ENCODE results near the gene DDX31.

DNA sequence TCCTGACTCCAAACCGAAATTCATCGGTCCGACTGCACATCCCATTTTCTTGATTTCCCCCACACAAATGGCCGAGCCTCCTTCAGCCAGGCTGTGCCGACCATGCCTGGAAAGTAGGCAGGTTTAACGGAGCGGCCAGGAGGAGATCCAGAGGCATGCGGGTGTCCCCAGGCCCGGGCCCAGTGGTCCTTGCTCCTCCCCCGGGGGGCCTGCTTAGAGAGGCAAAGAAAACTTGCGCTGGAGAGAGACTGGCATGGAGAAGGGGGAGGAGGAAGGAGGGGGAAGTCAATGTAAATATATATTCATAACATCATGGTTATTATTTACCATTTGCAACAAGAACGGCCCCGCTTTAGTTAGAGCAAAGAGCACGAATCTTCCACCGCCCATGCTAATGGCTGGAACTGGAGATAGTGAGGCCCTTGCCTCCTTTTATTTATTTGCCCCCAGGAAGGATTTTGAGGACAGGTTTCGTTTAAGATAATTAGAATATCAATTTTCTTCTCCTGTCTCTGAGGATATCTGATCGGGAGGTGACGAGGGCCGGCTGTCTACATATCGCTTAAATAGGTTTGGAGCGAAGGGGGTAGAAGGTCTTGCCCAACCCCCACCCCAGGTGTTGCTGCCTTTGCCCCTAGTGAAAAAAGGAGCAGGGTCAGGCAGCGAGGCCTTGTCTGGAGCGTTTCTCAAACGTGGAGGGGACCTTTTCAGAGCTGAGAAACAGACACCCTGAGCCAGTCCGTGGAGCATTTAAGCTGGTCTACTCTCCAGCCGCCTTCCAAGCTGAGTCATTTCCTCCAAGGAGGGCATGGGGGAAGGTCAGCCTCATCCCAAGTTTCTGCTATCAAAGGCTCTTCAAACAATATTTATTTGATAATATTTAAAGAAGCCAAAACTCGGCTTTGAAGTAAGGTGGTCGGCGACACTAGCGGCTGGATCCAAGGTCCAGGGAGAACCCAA lies 84.9 kb downstream of the DDX31 start:
- TF ChIP-seq POLR2AphosphoS5 (IDR thresholded peaks at IDR 0.05; ENCODE audit: low read depth) (no peak), SPI1 (IDR thresholded peaks at IDR 0.05; ENCODE audit: borderline replicate concordance, low read depth) (no peak), GABPA (IDR thresholded peaks at IDR 0.05; ENCODE audit: low read depth) (no peak)
- TF ChIP-seq, protein P1, sequence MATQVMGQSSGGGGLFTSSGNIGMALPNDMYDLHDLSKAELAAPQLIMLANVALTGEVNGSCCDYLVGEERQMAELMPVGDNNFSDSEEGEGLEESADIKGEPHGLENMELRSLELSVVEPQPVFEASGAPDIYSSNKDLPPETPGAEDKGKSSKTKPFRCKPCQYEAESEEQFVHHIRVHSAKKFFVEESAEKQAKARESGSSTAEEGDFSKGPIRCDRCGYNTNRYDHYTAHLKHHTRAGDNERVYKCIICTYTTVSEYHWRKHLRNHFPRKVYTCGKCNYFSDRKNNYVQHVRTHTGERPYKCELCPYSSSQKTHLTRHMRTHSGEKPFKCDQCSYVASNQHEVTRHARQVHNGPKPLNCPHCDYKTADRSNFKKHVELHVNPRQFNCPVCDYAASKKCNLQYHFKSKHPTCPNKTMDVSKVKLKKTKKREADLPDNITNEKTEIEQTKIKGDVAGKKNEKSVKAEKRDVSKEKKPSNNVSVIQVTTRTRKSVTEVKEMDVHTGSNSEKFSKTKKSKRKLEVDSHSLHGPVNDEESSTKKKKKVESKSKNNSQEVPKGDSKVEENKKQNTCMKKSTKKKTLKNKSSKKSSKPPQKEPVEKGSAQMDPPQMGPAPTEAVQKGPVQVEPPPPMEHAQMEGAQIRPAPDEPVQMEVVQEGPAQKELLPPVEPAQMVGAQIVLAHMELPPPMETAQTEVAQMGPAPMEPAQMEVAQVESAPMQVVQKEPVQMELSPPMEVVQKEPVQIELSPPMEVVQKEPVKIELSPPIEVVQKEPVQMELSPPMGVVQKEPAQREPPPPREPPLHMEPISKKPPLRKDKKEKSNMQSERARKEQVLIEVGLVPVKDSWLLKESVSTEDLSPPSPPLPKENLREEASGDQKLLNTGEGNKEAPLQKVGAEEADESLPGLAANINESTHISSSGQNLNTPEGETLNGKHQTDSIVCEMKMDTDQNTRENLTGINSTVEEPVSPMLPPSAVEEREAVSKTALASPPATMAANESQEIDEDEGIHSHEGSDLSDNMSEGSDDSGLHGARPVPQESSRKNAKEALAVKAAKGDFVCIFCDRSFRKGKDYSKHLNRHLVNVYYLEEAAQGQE (IDR thresholded peaks at IDR 0.05; ENCODE audit: insufficient replicate concordance, low read depth): no peak
- TF ChIP-seq, protein P2, sequence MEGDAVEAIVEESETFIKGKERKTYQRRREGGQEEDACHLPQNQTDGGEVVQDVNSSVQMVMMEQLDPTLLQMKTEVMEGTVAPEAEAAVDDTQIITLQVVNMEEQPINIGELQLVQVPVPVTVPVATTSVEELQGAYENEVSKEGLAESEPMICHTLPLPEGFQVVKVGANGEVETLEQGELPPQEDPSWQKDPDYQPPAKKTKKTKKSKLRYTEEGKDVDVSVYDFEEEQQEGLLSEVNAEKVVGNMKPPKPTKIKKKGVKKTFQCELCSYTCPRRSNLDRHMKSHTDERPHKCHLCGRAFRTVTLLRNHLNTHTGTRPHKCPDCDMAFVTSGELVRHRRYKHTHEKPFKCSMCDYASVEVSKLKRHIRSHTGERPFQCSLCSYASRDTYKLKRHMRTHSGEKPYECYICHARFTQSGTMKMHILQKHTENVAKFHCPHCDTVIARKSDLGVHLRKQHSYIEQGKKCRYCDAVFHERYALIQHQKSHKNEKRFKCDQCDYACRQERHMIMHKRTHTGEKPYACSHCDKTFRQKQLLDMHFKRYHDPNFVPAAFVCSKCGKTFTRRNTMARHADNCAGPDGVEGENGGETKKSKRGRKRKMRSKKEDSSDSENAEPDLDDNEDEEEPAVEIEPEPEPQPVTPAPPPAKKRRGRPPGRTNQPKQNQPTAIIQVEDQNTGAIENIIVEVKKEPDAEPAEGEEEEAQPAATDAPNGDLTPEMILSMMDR (IDR thresholded peaks at IDR 0.05; ENCODE audit: insufficient read depth, low read length): no peak
